IMR-90 (cell line): ENCODE measurements around the gene DUSP10. TPM values are rescaled to one million over a fixed set of nuclear protein-coding genes. Genes with fewer than 3 reads are reported as not detected.

ENCODE experiments used
- ATAC-seq: fragments of 200-7000 bp; cut with Tn5 transposase; 2 replicates; pipeline ENCODE4 v1.9.1; 2020; ENCODE audit warnings: low read depth, mild to moderate bottlenecking, moderate library complexity
- BruUV-seq: library from RNA; stranded (reverse); fragments of 400-500 nt; replicated peaks from 2 replicates; lab custom pipeline; 2021; lab: Mats Ljungman, UMichigan
- CTCF ChIA-PET: fragments of 300-600 bp; formaldehyde crosslinking; extraction: SDS; loops from one replicate; lab custom pipeline; 2021; ENCODE audit warnings: antibody characterized with exemption; lab: Yijun Ruan, JAX
- POLR2A ChIA-PET: fragments of 300-600 bp; sonication (Branson Sonifier 250); formaldehyde crosslinking; loops from one replicate; lab custom pipeline; 2022; ENCODE audit warnings: antibody characterized with exemption; ENCODE audit not compliant: unreplicated experiment; lab: Charles Lee
- DNase-seq: peaks from one replicate; pipeline ENCODE4 v3.0.0; 2013
- H2AFZ ChIP-seq: replicated peaks from 2 replicates; pipeline ENCODE3; 2013; ENCODE audit warnings: low read length, mild to moderate bottlenecking; ENCODE audit not compliant: poor library complexity
- H2AK5ac ChIP-seq: 2 replicates; pipeline ENCODE4 v1.6.1; 2013; ENCODE audit warnings: low read depth, low read length, inconsistent platforms
- H2AK9ac ChIP-seq: replicated peaks from 2 replicates; pipeline ENCODE3; 2013; ENCODE audit warnings: mild to moderate bottlenecking, low read depth, low read length, moderate library complexity; ENCODE audit not compliant: poor library complexity
- H2BK120ac ChIP-seq: 2 replicates; pipeline ENCODE4 v1.6.1; 2013; ENCODE audit warnings: low read depth, low read length, inconsistent platforms
- H2BK15ac ChIP-seq: 3 replicates; pipeline ENCODE4 v1.6.1; 2013; ENCODE audit warnings: low read depth, low read length, inconsistent platforms
- H2BK20ac ChIP-seq: 2 replicates; pipeline ENCODE4 v1.6.1; 2013; ENCODE audit warnings: low read depth, mild to moderate bottlenecking, inconsistent platforms, low read length, moderate library complexity
- H2BK5ac ChIP-seq: 2 replicates; pipeline ENCODE4 v1.6.1; 2013; ENCODE audit warnings: mild to moderate bottlenecking, low read depth, low read length, inconsistent platforms; ENCODE audit not compliant: poor library complexity, severe bottlenecking
- H3K14ac ChIP-seq: replicated peaks from 2 replicates; pipeline ENCODE4 v1.6.1; 2013; ENCODE audit warnings: low read depth, low read length, inconsistent platforms
- H3K18ac ChIP-seq: 2 replicates; pipeline ENCODE4 v1.6.1; 2013; ENCODE audit warnings: low read depth, low read length, control low read depth
- H3K23ac ChIP-seq: 2 replicates; pipeline ENCODE4 v1.6.1; 2013; ENCODE audit warnings: low read depth, low read length, inconsistent platforms
- H3K27ac ChIP-seq: 2 replicates; pipeline ENCODE4 v1.5.1; 2013; ENCODE audit warnings: mild to moderate bottlenecking, control low read depth, low read length; ENCODE audit not compliant: insufficient read depth
- H3K27me3 ChIP-seq: 2 replicates; pipeline ENCODE4 v1.6.1; 2013; ENCODE audit warnings: low read length; ENCODE audit not compliant: control insufficient read depth, insufficient read depth
- H3K36me3 ChIP-seq: 2 replicates; pipeline ENCODE4 v1.6.1; 2013; ENCODE audit warnings: low read length, mixed read lengths; ENCODE audit not compliant: control insufficient read depth, insufficient read depth
- H3K4ac ChIP-seq: 2 replicates; pipeline ENCODE4 v1.6.1; 2013; ENCODE audit warnings: low read depth, low read length, inconsistent platforms
- H3K4me1 ChIP-seq: 2 replicates; pipeline ENCODE4 v1.6.1; 2013; ENCODE audit warnings: low read length, mixed read lengths; ENCODE audit not compliant: control insufficient read depth, insufficient read depth
- H3K4me2 ChIP-seq: 2 replicates; pipeline ENCODE4 v1.6.1; 2013; ENCODE audit warnings: low read depth, mild to moderate bottlenecking, control low read depth, low read length, moderate library complexity
- H3K4me3 ChIP-seq: 2 replicates; pipeline ENCODE4 v1.5.1; 2013; ENCODE audit warnings: low read depth, mild to moderate bottlenecking, control low read depth, low read length, moderate library complexity; ENCODE audit not compliant: insufficient read depth
- H3K56ac ChIP-seq: 2 replicates; pipeline ENCODE4 v1.6.1; 2013; ENCODE audit warnings: low read length, inconsistent platforms; ENCODE audit not compliant: insufficient read depth; ENCODE audit errors: extremely low read depth
- H3K79me1 ChIP-seq, 2 experiments: 2 replicates each; pipeline ENCODE4 v1.6.1; 2013; ENCODE audit warnings: low read length in 2 of 2, inconsistent platforms in 1 of 2, low read depth in 1 of 2
- H3K9ac ChIP-seq: 2 replicates; pipeline ENCODE4 v1.6.1; 2013; ENCODE audit warnings: low read depth, low read length, control low read depth
- H3K9me1 ChIP-seq: 2 replicates; pipeline ENCODE4 v1.6.1; 2013; ENCODE audit warnings: low read length, inconsistent platforms; ENCODE audit not compliant: insufficient read depth
- H3K9me3 ChIP-seq: 2 replicates; pipeline ENCODE4 v1.6.1; 2013; ENCODE audit warnings: low read length; ENCODE audit not compliant: control insufficient read depth, insufficient read depth
- H4K20me1 ChIP-seq: 2 replicates; pipeline ENCODE4 v1.6.1; 2013; ENCODE audit warnings: low read length, inconsistent platforms; ENCODE audit not compliant: insufficient read depth
- H4K5ac ChIP-seq: 2 replicates; pipeline ENCODE4 v1.6.1; 2013; ENCODE audit warnings: mild to moderate bottlenecking, low read depth, low read length, control low read depth
- H4K8ac ChIP-seq, 2 experiments: 2 replicates each; pipeline ENCODE4 v1.6.1; 2013; ENCODE audit warnings: low read depth in 2 of 2, low read length in 2 of 2, control low read depth in 1 of 2, inconsistent platforms in 1 of 2
- H4K91ac ChIP-seq: 2 replicates; pipeline ENCODE4 v1.6.1; 2013; ENCODE audit warnings: low read depth, low read length, inconsistent platforms; ENCODE audit not compliant: insufficient read depth
- MAFK ChIP-seq: IDR thresholded peaks from 2 replicates; pipeline ENCODE4 v1.6.1; 2012; ENCODE audit warnings: low read depth, low read length, improper control_type of control experiment
- RAD21 ChIP-seq: IDR thresholded peaks from 2 replicates; pipeline ENCODE4 v1.6.1; 2012; ENCODE audit warnings: low read length, improper control_type of control experiment
- RCOR1 ChIP-seq: IDR thresholded peaks from 2 replicates; pipeline ENCODE4 v1.6.1; 2012; ENCODE audit warnings: mild to moderate bottlenecking, low read length, improper control_type of control experiment; ENCODE audit not compliant: insufficient replicate concordance
- dilution Hi-C: fragments of 300-500 bp; cut with HindIII; formaldehyde crosslinking; loops from one replicate; pipeline ENCODE4 v1.14.3; 2018; ENCODE audit warnings: low sequenced_read_pairs; ENCODE audit not compliant: unreplicated experiment
- in situ Hi-C: fragments of 300-500 bp; cut with MboI; formaldehyde crosslinking; loops from 3 replicates; pipeline ENCODE4 v1.14.3; 2019; ENCODE audit warnings: low sequenced_read_pairs, inconsistent platforms, mixed read lengths
- intact Hi-C: fragments of 100-400 bp; cut with micrococcal nuclease; formaldehyde crosslinking; loops from 2 replicates; pipeline ENCODE4 v1.10.0; 2022
- polyA plus RNA-seq, 3 experiments: library from polyadenylated mRNA; depleted of rRNA; stranded (reverse); fragments of >200 nt; gene quantifications; 2 replicates each; pipeline ENCODE4 v1.2.3, GENCODE V29; 2012; ENCODE audit warnings: low replicate concordance in 1 of 3
- total RNA-seq: library from RNA; depleted of rRNA; stranded (reverse); fragments of >200 nt; gene quantifications from 2 replicates; pipeline ENCODE4 v1.2.3, GENCODE V29; 2012

DUSP10 gene
- total and polyA plus RNA-seq, 2 of the 4 experiments (the other 2 are of a cell fraction) = 41.7 to 59.1 TPM

- no peaks in the 10 kb centered on the region for H3K9me3 ChIP-seq
- H4K5ac ChIP-seq = peak overlapping the region; percentile 75; the same call in 1 of the 2 replicates
- H3K4me3 ChIP-seq = no peak overlapping the region
- CTCF ChIA-PET = interaction anchor here (0.6 to 1.5 kb wide), 2 partner anchors 17 to 167 kb away, joined by 3 read pairs; no protein-coding TSS in a partner anchor
- in situ Hi-C loops = no loop called here
- peak overlapping the region; percentile 83 for H3K18ac ChIP-seq
- H3K4me1 ChIP-seq = peaks cover 10% of the 10 kb centered on the region
- dilution Hi-C loops = no loop called here
- intact Hi-C loops = no loop called here
- peaks cover 6% of the 10 kb centered on the region for H3K9me1 ChIP-seq
- peak overlapping the region; percentile 45; the same call in 1 of the 3 replicates for H2BK15ac ChIP-seq
- no peak for ATAC-seq
- H4K8ac ChIP-seq = peak overlapping the region; percentile 31 to 33; a peak in 1 of 4 replicates
- peak overlapping the region; percentile 55 for H4K91ac ChIP-seq
- no peaks in the 10 kb centered on the region for H4K20me1 ChIP-seq
- H2BK20ac ChIP-seq = peak overlapping the region; percentile 45
- H3K27me3 ChIP-seq = no peaks in the 10 kb centered on the region
- H3K79me1 ChIP-seq = no peaks in the 10 kb centered on the region
- no peak overlapping the region for H3K9ac ChIP-seq
- no peak overlapping the region for H3K56ac ChIP-seq
- POLR2A ChIA-PET = no interaction called here
- no peak for TF ChIP-seq RCOR1
- no peak for TF ChIP-seq MAFK
- TF ChIP-seq RAD21 = no peak
- H2BK5ac ChIP-seq = no peak overlapping the region
- DNase-seq = no peak
- no peak overlapping the region for H3K4me2 ChIP-seq
- H2AFZ ChIP-seq = no peak overlapping the region
- H3K36me3 ChIP-seq = no peaks in the 10 kb centered on the region
- H3K27ac ChIP-seq = no peak overlapping the region
- H3K14ac ChIP-seq = no peak overlapping the region
- H3K4ac ChIP-seq = no peak overlapping the region; the same call in 1 of the 2 replicates
- H3K23ac ChIP-seq = no peak overlapping the region
- H2AK5ac ChIP-seq = no peak overlapping the region
- H2BK120ac ChIP-seq = peak overlapping the region; percentile 49
- no TSS peak for BruUV-seq
- no peak overlapping the region for H2AK9ac ChIP-seq
Observed at GRCh38 chr1:221758455-221758854, 16.6 kb upstream of the DUSP10 start.
